Testis (tissue), 3 donors: ENCODE data around the gene TLR1. TPM values are rescaled to one million over a fixed set of nuclear protein-coding genes. Genes with fewer than 3 reads are reported as not detected.

Experiments
- DNase-seq: peaks from one replicate; pipeline ENCODE4 v3.0.0-alpha.2; 2019
- H3K27ac ChIP-seq, 2 donors: fragments of 200-600 bp; sonication (generic); one replicate each; pipeline ENCODE4 v1.5.1; 2019
- H3K27me3 ChIP-seq: fragments of 200-600 bp; sonication (generic); one replicate; pipeline ENCODE4 v1.5.1; 2019
- H3K36me3 ChIP-seq: fragments of 200-600 bp; sonication (generic); one replicate; pipeline ENCODE4 v1.5.1; 2017; ENCODE audit warnings: low read depth; ENCODE audit errors: missing control alignments
- H3K4me1 ChIP-seq: fragments of 200-600 bp; sonication (generic); one replicate; pipeline ENCODE4 v1.5.1; 2019
- H3K4me3 ChIP-seq, 2 donors: fragments of 200-600 bp; sonication (generic); one replicate each; pipeline ENCODE4 v1.5.1; 2017 to 2019
- H3K9me3 ChIP-seq: fragments of 200-600 bp; sonication (generic); one replicate; pipeline ENCODE4 v1.5.1; 2017
- POLR2A ChIP-seq: fragments of 450-650 bp; IDR thresholded peaks from one replicate; pipeline ENCODE4 v1.6.1; 2017; ENCODE audit warnings: antibody characterized with exemption, mild to moderate bottlenecking, moderate library complexity
- WGBS, 2 donors: methylation state at CpG; one replicate each; pipeline ENCODE4 v1.1.5; 2018; 5-methylcytosine and 5-hydroxymethylcytosine counted together
- intact Hi-C: fragments of 100-400 bp; cut with DNase I; formaldehyde crosslinking; loops from one replicate; pipeline ENCODE4 v1.15.1; 2023; ENCODE audit warnings: low total_unique reads
- polyA plus RNA-seq: library from polyadenylated mRNA; stranded (reverse); fragments of 350-450 nt; fragmentation: Illumina TruSeq; extraction: RNeasy Lipid Tissue Mini Kit (QIAGEN cat#74804); gene quantifications from one replicate; pipeline ENCODE4 v1.2.3, GENCODE V29; 2014; ENCODE audit warnings: low read depth, low replicate concordance; ENCODE audit not compliant: insufficient read depth
- total RNA-seq, 2 donors: library from RNA; depleted of rRNA; stranded (reverse); fragments of >200 nt; gene quantifications; one replicate each; pipeline ENCODE4 v1.2.3, GENCODE V29; 2016
- TF ChIP-seq, protein P1 (sequence below), 3 experiments: fragments of 450-650 bp in 2 of 3; fragments of 200-600 bp in 1 of 3; sonication (generic) in 1 of 3; IDR thresholded peaks; one replicate each; pipeline ENCODE4 v1.5.1; 2016 to 2019; ENCODE audit warnings: antibody characterized with exemption in 3 of 3, mild to moderate bottlenecking in 2 of 3, moderate library complexity in 1 of 3

Gene TLR1
- total and polyA plus RNA-seq, 3 donors from 2014 or later: 2.8 to 5.5 (median 2.8) TPM

GRCh38 chr4:38834570-38834969 is 30.0 kb upstream of the TLR1 start:
- TF ChIP-seq POLR2A: no peak
- TF ChIP-seq, protein P1, sequence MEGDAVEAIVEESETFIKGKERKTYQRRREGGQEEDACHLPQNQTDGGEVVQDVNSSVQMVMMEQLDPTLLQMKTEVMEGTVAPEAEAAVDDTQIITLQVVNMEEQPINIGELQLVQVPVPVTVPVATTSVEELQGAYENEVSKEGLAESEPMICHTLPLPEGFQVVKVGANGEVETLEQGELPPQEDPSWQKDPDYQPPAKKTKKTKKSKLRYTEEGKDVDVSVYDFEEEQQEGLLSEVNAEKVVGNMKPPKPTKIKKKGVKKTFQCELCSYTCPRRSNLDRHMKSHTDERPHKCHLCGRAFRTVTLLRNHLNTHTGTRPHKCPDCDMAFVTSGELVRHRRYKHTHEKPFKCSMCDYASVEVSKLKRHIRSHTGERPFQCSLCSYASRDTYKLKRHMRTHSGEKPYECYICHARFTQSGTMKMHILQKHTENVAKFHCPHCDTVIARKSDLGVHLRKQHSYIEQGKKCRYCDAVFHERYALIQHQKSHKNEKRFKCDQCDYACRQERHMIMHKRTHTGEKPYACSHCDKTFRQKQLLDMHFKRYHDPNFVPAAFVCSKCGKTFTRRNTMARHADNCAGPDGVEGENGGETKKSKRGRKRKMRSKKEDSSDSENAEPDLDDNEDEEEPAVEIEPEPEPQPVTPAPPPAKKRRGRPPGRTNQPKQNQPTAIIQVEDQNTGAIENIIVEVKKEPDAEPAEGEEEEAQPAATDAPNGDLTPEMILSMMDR (IDR thresholded peaks at IDR 0.05): no peak
- no peaks in the 10 kb centered on the region for H3K36me3 ChIP-seq
- no peak overlapping the region for H3K27ac ChIP-seq
- 91 to 94% methylated on average over 4 of the region's 4 CpGs for WGBS, 2 donors
- H3K27me3 ChIP-seq: no peaks in the 10 kb centered on the region
- DNase-seq: no peak
- no peaks in the 10 kb centered on the region for H3K4me1 ChIP-seq
- H3K9me3 ChIP-seq: no peaks in the 10 kb centered on the region
- H3K4me3 ChIP-seq: no peak overlapping the region
- intact Hi-C loops: no loop called here

DNA sequence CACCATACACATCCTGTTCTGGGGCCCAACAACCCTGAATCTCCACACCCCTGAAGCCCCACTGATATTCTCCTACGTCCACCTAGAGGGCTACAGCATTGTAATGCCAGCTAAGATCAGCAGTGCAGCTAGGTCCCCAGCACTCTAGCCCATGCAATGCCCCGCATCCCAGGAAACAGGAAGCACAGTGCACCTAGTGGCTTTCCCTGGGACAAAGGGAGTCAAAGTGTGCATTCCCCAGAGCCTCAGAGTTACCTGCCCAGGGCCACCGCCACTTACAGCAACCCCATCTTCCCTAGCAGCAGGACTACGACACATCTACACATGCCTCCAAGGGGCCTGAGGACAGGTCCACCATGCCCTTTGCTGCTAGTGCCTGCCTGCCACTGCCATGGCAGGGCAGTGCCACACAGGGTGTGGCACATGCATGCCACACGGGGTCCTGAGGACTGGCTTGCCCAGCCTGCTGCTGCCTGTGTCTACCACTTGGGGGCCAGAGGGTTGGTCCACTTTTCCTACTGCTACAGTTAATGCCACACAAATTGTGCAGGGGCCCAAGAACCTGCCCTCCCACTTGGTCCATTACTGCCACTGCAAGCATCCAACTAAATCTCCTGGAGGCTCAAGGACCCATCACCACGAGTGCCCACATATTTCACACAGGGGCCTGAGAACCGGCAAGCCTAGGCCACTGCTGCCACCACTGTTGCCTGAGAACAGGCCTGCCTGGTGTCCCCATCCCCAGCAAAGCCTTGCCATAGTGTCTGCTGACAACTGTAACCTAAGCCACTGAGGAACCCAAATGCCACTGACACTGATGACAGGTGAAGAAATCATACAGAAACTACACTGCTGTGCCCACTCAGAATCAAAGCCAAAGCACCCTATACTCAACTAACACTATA is 28.3 kb upstream of the TLR1 start:
- H3K27ac ChIP-seq: no peak overlapping the region
- DNase-seq: no peak
- intact Hi-C loops: no loop called here
- H3K27me3 ChIP-seq: no peaks in the 10 kb centered on the region
- H3K36me3 ChIP-seq: no peaks in the 10 kb centered on the region
- TF ChIP-seq, protein P1 (IDR thresholded peaks at IDR 0.05): no peak
- no peak for TF ChIP-seq POLR2A
- 83 to 98% methylated on average over 4 to 7 of the region's 7 CpGs for WGBS, 2 donors
- H3K4me1 ChIP-seq: no peaks in the 10 kb centered on the region
- no peaks in the 10 kb centered on the region for H3K9me3 ChIP-seq
- no peak overlapping the region for H3K4me3 ChIP-seq

DNA sequence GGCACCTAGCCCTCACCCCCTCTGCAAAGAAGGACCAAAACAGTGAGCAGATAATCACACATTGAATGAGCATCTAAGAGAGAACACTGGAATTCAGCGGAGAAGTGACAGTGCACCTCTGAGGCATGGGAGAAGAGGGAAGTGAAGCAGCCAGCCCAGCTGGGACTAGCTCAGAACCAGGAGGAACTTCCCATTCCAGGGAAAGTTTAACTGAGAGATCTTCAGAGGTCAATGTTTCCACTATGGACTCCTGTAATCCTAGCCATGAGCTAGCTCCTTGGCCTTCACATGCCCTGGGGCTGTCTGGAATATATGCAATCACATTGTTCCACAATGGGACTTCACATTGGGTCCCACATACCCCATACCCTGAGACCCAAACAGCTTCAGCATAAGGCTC is 27.6 kb upstream of the TLR1 start:
- Histone ChIP-seq H3K27ac (no peak overlapping the region), H3K36me3 (no peaks in the 10 kb centered on the region), H3K27me3 (no peaks in the 10 kb centered on the region), H3K4me1 (no peaks in the 10 kb centered on the region), H3K9me3 (no peaks in the 10 kb centered on the region), H3K4me3 (no peak overlapping the region)
- intact Hi-C loops: no loop called here
- 75 to 84% methylated on average over 1 of the region's 1 CpG for WGBS, 2 donors
- DNase-seq: no peak
- TF ChIP-seq, protein P1 (IDR thresholded peaks at IDR 0.05): no peak
- TF ChIP-seq POLR2A: no peak

- H3K9me3 ChIP-seq: no peaks in the 10 kb centered on the region
- intact Hi-C loops: no loop called here
- no peaks in the 10 kb centered on the region for H3K27me3 ChIP-seq
- TF ChIP-seq POLR2A: no peak
- TF ChIP-seq, protein P1 (IDR thresholded peaks at IDR 0.05): no peak
- no peaks in the 10 kb centered on the region for H3K36me3 ChIP-seq
- DNase-seq: no peak
- no peak overlapping the region for H3K27ac ChIP-seq
- no peaks in the 10 kb centered on the region for H3K4me1 ChIP-seq
- H3K4me3 ChIP-seq: no peak overlapping the region
These were observed 27.1 kb upstream of the TLR1 start for GRCh38 chr4:38831653-38832052.

GRCh38 chr4:38829237-38829636 is 24.6 kb upstream of the TLR1 start:
- Histone ChIP-seq H3K27ac (no peak overlapping the region), H3K36me3 (no peaks in the 10 kb centered on the region), H3K27me3 (no peaks in the 10 kb centered on the region), H3K9me3 (no peaks in the 10 kb centered on the region), H3K4me3 (no peak overlapping the region), H3K4me1 (no peaks in the 10 kb centered on the region)
- DNase-seq: no peak
- intact Hi-C loops: no loop called here
- TF ChIP-seq, protein P1 (IDR thresholded peaks at IDR 0.05): no peak
- WGBS, 2 donors: 91 to 95% methylated on average over 5 of the region's 5 CpGs
